Measurements from ENCODE around the gene CENPA.

- no peak for TF ChIP-seq FOXM1 (IDR thresholded peaks at IDR 0.05; ENCODE audit: borderline replicate concordance, low read depth)
- TF ChIP-seq MAX (IDR thresholded peaks at IDR 0.05): no peak
- no peak for TF ChIP-seq CREB1 (IDR thresholded peaks at IDR 0.05; ENCODE audit: low read depth)
- TF ChIP-seq EGR1 (IDR thresholded peaks at IDR 0.05): no peak
- no peak for TF ChIP-seq RAD21 (IDR thresholded peaks at IDR 0.05; ENCODE audit: low read depth)
- TF ChIP-seq TEAD4 (IDR thresholded peaks at IDR 0.05): no peak
- TF ChIP-seq, protein P1, sequence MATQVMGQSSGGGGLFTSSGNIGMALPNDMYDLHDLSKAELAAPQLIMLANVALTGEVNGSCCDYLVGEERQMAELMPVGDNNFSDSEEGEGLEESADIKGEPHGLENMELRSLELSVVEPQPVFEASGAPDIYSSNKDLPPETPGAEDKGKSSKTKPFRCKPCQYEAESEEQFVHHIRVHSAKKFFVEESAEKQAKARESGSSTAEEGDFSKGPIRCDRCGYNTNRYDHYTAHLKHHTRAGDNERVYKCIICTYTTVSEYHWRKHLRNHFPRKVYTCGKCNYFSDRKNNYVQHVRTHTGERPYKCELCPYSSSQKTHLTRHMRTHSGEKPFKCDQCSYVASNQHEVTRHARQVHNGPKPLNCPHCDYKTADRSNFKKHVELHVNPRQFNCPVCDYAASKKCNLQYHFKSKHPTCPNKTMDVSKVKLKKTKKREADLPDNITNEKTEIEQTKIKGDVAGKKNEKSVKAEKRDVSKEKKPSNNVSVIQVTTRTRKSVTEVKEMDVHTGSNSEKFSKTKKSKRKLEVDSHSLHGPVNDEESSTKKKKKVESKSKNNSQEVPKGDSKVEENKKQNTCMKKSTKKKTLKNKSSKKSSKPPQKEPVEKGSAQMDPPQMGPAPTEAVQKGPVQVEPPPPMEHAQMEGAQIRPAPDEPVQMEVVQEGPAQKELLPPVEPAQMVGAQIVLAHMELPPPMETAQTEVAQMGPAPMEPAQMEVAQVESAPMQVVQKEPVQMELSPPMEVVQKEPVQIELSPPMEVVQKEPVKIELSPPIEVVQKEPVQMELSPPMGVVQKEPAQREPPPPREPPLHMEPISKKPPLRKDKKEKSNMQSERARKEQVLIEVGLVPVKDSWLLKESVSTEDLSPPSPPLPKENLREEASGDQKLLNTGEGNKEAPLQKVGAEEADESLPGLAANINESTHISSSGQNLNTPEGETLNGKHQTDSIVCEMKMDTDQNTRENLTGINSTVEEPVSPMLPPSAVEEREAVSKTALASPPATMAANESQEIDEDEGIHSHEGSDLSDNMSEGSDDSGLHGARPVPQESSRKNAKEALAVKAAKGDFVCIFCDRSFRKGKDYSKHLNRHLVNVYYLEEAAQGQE (IDR thresholded peaks at IDR 0.05; ENCODE audit: low read depth): no peak
- no peak for TF ChIP-seq TAF1 (IDR thresholded peaks at IDR 0.05; ENCODE audit: low read depth)
- TF ChIP-seq, protein P2, sequence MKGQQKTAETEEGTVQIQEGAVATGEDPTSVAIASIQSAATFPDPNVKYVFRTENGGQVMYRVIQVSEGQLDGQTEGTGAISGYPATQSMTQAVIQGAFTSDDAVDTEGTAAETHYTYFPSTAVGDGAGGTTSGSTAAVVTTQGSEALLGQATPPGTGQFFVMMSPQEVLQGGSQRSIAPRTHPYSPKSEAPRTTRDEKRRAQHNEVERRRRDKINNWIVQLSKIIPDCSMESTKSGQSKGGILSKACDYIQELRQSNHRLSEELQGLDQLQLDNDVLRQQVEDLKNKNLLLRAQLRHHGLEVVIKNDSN (IDR thresholded peaks at IDR 0.05): no peak
- no peak for TF ChIP-seq EP300 (IDR thresholded peaks at IDR 0.05; ENCODE audit: borderline replicate concordance)
- TF ChIP-seq ZBTB7A (IDR thresholded peaks at IDR 0.05; ENCODE audit: low read depth): no peak
- TF ChIP-seq TCF12 (IDR thresholded peaks at IDR 0.05; ENCODE audit: low read depth): no peak
These were observed 29.5 kb upstream of the CENPA start for GRCh38 chr2:26756337-26756736.
